Measurements from ENCODE around the gene FLVCR2. TPM values are rescaled to one million over a fixed set of nuclear protein-coding genes. Genes with fewer than 3 reads are reported as not detected.

The FLVCR2 gene
- total and polyA plus RNA-seq, 2 experiments from 2014 or later, result 0.33 TPM; not detected in 1

- no peaks in the 10 kb centered on the region for H3K27me3 ChIP-seq (replicated peaks; ENCODE audit: insufficient read depth)
- no peak overlapping the region for H3K27ac ChIP-seq
- no peak for TF ChIP-seq EZH2phosphoT487 (IDR thresholded peaks at IDR 0.05; ENCODE audit: insufficient read depth, low read depth)
- TF ChIP-seq EZH2 (IDR thresholded peaks at IDR 0.05; ENCODE audit: insufficient read depth, poor library complexity, severe bottlenecking), result no peak
- no peak overlapping the region for H3K4me3 ChIP-seq
- no peaks in the 10 kb centered on the region for H3K36me3 ChIP-seq (ENCODE audit: low read depth)
- peaks cover 9% of the 10 kb centered on the region; the same call in 1 of the 2 replicates for H3F3A ChIP-seq (ENCODE audit: insufficient read depth)
- no peaks in the 10 kb centered on the region for H3K9me2 ChIP-seq (ENCODE audit: insufficient read depth)
- in situ Hi-C loops (cut with MboI), result no loop called here
- no peaks in the 10 kb centered on the region for H3K79me2 ChIP-seq (ENCODE audit: insufficient read depth)
- H3K4me2 ChIP-seq (ENCODE audit: unreplicated experiment), result no peak overlapping the region
- no peak overlapping the region for H3K9ac ChIP-seq
- 75 to 76% methylated on average over 7 of the region's 7 CpGs for WGBS, 2 experiments (ENCODE audit: low coverage in 1 of 2, low lambda C conversion rate in 2 of 2, missing lambda C conversion rate in 2 of 2)
- no peaks in the 10 kb centered on the region for H4K20me1 ChIP-seq (ENCODE audit: insufficient read depth)
- no peak for DNase-seq
- no peaks in the 10 kb centered on the region for H3K9me3 ChIP-seq (ENCODE audit: low read depth)
- no peak overlapping the region for H2AFZ ChIP-seq
- H3K4me1 ChIP-seq (ENCODE audit: insufficient read depth), result peaks cover 9% of the 10 kb centered on the region
Measured at GRCh38 chr14:75540479-75540851, 38.0 kb upstream of the FLVCR2 start.

- H3K9me2 ChIP-seq (ENCODE audit: insufficient read depth), result no peaks in the 10 kb centered on the region
- H3K27ac ChIP-seq, result no peak overlapping the region
- no peaks in the 10 kb centered on the region for H3K36me3 ChIP-seq (ENCODE audit: low read depth)
- WGBS, 2 experiments (ENCODE audit: low coverage in 1 of 2, low lambda C conversion rate in 2 of 2, missing lambda C conversion rate in 2 of 2), result 24 to 38% methylated on average over 10 of the region's 10 CpGs
- no peaks in the 10 kb centered on the region for H3F3A ChIP-seq (ENCODE audit: insufficient read depth)
- no peak overlapping the region for H3K4me2 ChIP-seq (ENCODE audit: unreplicated experiment)
- TF ChIP-seq EZH2phosphoT487 (IDR thresholded peaks at IDR 0.05; ENCODE audit: insufficient read depth, low read depth) (no peak), EZH2 (IDR thresholded peaks at IDR 0.05; ENCODE audit: insufficient read depth, poor library complexity, severe bottlenecking) (no peak)
- H3K9me3 ChIP-seq (ENCODE audit: low read depth), result no peaks in the 10 kb centered on the region
- in situ Hi-C loops (cut with MboI), result no loop called here
- no peaks in the 10 kb centered on the region for H3K79me2 ChIP-seq (ENCODE audit: insufficient read depth)
- no peaks in the 10 kb centered on the region for H3K27me3 ChIP-seq (replicated peaks; ENCODE audit: insufficient read depth)
- no peak overlapping the region for H3K9ac ChIP-seq
- no peaks in the 10 kb centered on the region for H3K4me1 ChIP-seq (ENCODE audit: insufficient read depth)
- no peak overlapping the region for H3K4me3 ChIP-seq
- H4K20me1 ChIP-seq (ENCODE audit: insufficient read depth), result no peaks in the 10 kb centered on the region
- H2AFZ ChIP-seq, result no peak overlapping the region
- DNase-seq, result peak; percentile 38
Measured at GRCh38 chr14:75542588-75543091, 35.8 kb upstream of the FLVCR2 start.

GRCh38 chr14:75543253-75543652 is 35.2 kb upstream of the FLVCR2 start:
- Histone ChIP-seq H3K27ac (no peak overlapping the region), H3K9me3 (ENCODE audit: low read depth) (no peaks in the 10 kb centered on the region), H3K4me3 (no peak overlapping the region), H3K9me2 (ENCODE audit: insufficient read depth) (no peaks in the 10 kb centered on the region), H3F3A (ENCODE audit: insufficient read depth) (no peaks in the 10 kb centered on the region), H3K9ac (no peak overlapping the region), H3K27me3 (replicated peaks; ENCODE audit: insufficient read depth) (no peaks in the 10 kb centered on the region), H4K20me1 (ENCODE audit: insufficient read depth) (no peaks in the 10 kb centered on the region), H3K36me3 (ENCODE audit: low read depth) (no peaks in the 10 kb centered on the region), H3K79me2 (ENCODE audit: insufficient read depth) (no peaks in the 10 kb centered on the region), H2AFZ (no peak overlapping the region), H3K4me1 (ENCODE audit: insufficient read depth) (no peaks in the 10 kb centered on the region), H3K4me2 (ENCODE audit: unreplicated experiment) (no peak overlapping the region)
- DNase-seq, result no peak
- in situ Hi-C loops (cut with MboI), result no loop called here
- 76 to 79% methylated on average over 4 of the region's 4 CpGs for WGBS, 2 experiments (ENCODE audit: low coverage in 1 of 2, low lambda C conversion rate in 2 of 2, missing lambda C conversion rate in 2 of 2)
- TF ChIP-seq EZH2phosphoT487 (IDR thresholded peaks at IDR 0.05; ENCODE audit: insufficient read depth, low read depth), result no peak
- TF ChIP-seq EZH2 (IDR thresholded peaks at IDR 0.05; ENCODE audit: insufficient read depth, poor library complexity, severe bottlenecking), result no peak

GRCh38 chr14:75543786-75544185 is 34.6 kb upstream of the FLVCR2 start:
- DNase-seq, result no peak
- Histone ChIP-seq H3K9ac (no peak overlapping the region), H3K4me3 (no peak overlapping the region), H3K9me2 (ENCODE audit: insufficient read depth) (no peaks in the 10 kb centered on the region), H3K36me3 (ENCODE audit: low read depth) (no peaks in the 10 kb centered on the region), H3K79me2 (ENCODE audit: insufficient read depth) (no peaks in the 10 kb centered on the region), H3K27me3 (replicated peaks; ENCODE audit: insufficient read depth) (no peaks in the 10 kb centered on the region), H3K4me1 (ENCODE audit: insufficient read depth) (no peaks in the 10 kb centered on the region), H3F3A (ENCODE audit: insufficient read depth) (no peaks in the 10 kb centered on the region), H3K4me2 (ENCODE audit: unreplicated experiment) (no peak overlapping the region), H4K20me1 (ENCODE audit: insufficient read depth) (no peaks in the 10 kb centered on the region), H3K27ac (no peak overlapping the region), H3K9me3 (ENCODE audit: low read depth) (no peaks in the 10 kb centered on the region), H2AFZ (no peak overlapping the region)
- TF ChIP-seq EZH2phosphoT487 (IDR thresholded peaks at IDR 0.05; ENCODE audit: insufficient read depth, low read depth) (no peak), EZH2 (IDR thresholded peaks at IDR 0.05; ENCODE audit: insufficient read depth, poor library complexity, severe bottlenecking) (no peak)
- in situ Hi-C loops (cut with MboI), result no loop called here
- 93 to 97% methylated on average over 2 of the region's 2 CpGs for WGBS, 2 experiments (ENCODE audit: low coverage in 1 of 2, low lambda C conversion rate in 2 of 2, missing lambda C conversion rate in 2 of 2)

- no peaks in the 10 kb centered on the region for H3K79me2 ChIP-seq (ENCODE audit: insufficient read depth)
- 0 out of 2 replicates have a peak, but pooled peaks cover 5% of the 10 kb centered on the region for H3K27me3 ChIP-seq (replicated peaks; ENCODE audit: insufficient read depth)
- H3K9me2 ChIP-seq (ENCODE audit: insufficient read depth), result no peaks in the 10 kb centered on the region
- no peaks in the 10 kb centered on the region for H3K9me3 ChIP-seq (ENCODE audit: low read depth)
- no peaks in the 10 kb centered on the region for H3F3A ChIP-seq (ENCODE audit: insufficient read depth)
- DNase-seq, result no peak
- in situ Hi-C loops (cut with MboI), result no loop called here
- H3K4me3 ChIP-seq, result no peak overlapping the region
- H3K9ac ChIP-seq, result no peak overlapping the region
- 78% methylated on average over 13 of the region's 13 CpGs for WGBS, 2 experiments (ENCODE audit: low coverage in 1 of 2, low lambda C conversion rate in 2 of 2, missing lambda C conversion rate in 2 of 2)
- H3K27ac ChIP-seq, result no peak overlapping the region
- H3K4me1 ChIP-seq (ENCODE audit: insufficient read depth), result no peaks in the 10 kb centered on the region
- no peaks in the 10 kb centered on the region for H4K20me1 ChIP-seq (ENCODE audit: insufficient read depth)
- TF ChIP-seq EZH2 (IDR thresholded peaks at IDR 0.05; ENCODE audit: insufficient read depth, poor library complexity, severe bottlenecking), result no peak
- TF ChIP-seq EZH2phosphoT487 (IDR thresholded peaks at IDR 0.05; ENCODE audit: insufficient read depth, low read depth), result no peak
- H3K4me2 ChIP-seq (ENCODE audit: unreplicated experiment), result no peak overlapping the region
- no peaks in the 10 kb centered on the region for H3K36me3 ChIP-seq (ENCODE audit: low read depth)
- no peak overlapping the region for H2AFZ ChIP-seq
Measured at GRCh38 chr14:75545907-75546306, 32.5 kb upstream of the FLVCR2 start.

Data from GM23248 (cell line).